H9 (cell line): ENCODE measurements around the gene HPCAL4. TPM values are rescaled to one million over a fixed set of nuclear protein-coding genes. Genes with fewer than 3 reads are reported as not detected.

Experiments used
- DNase-seq: peaks from one replicate; pipeline ENCODE4 v3.0.0-alpha.2; 2017
- H2AFZ ChIP-seq: one replicate; pipeline ENCODE4 v1.6.1; 2013; ENCODE audit warnings: mild to moderate bottlenecking, low read length, control low read depth, moderate library complexity
- H2AK5ac ChIP-seq: 2 replicates; pipeline ENCODE4 v1.6.1; 2013; ENCODE audit warnings: low read length, control low read depth, mixed read lengths; ENCODE audit not compliant: insufficient read length
- H2BK120ac ChIP-seq: one replicate; pipeline ENCODE4 v1.6.1; 2013; ENCODE audit warnings: low read depth, mild to moderate bottlenecking, low read length, control low read depth, inconsistent platforms; ENCODE audit not compliant: poor library complexity, severe bottlenecking
- H2BK12ac ChIP-seq: 2 replicates; pipeline ENCODE4 v1.6.1; 2013; ENCODE audit warnings: low read length, control low read depth, mixed read lengths, low read depth; ENCODE audit not compliant: insufficient read length
- H2BK15ac ChIP-seq: 2 replicates; pipeline ENCODE4 v1.6.1; 2013; ENCODE audit warnings: low read depth, low read length, control low read depth
- H2BK20ac ChIP-seq: one replicate; pipeline ENCODE4 v1.6.1; 2013; ENCODE audit warnings: low read depth, mild to moderate bottlenecking, low read length, control low read depth, inconsistent platforms; ENCODE audit not compliant: poor library complexity, severe bottlenecking
- H2BK5ac ChIP-seq: 2 replicates; pipeline ENCODE4 v1.6.1; 2013; ENCODE audit warnings: low read length, control low read depth, mixed read lengths; ENCODE audit not compliant: insufficient read length
- H3K14ac ChIP-seq: 2 replicates; pipeline ENCODE4 v1.6.1; 2013; ENCODE audit warnings: low read length, control low read depth; ENCODE audit not compliant: insufficient read depth
- H3K18ac ChIP-seq: 2 replicates; pipeline ENCODE4 v1.6.1; 2013; ENCODE audit warnings: low read depth, mild to moderate bottlenecking, mixed read lengths, low read length, control low read depth; ENCODE audit not compliant: insufficient read length
- H3K23ac ChIP-seq: 2 replicates; pipeline ENCODE4 v1.6.1; 2013; ENCODE audit warnings: low read length, control low read depth, mixed read lengths, low read depth; ENCODE audit not compliant: insufficient read length
- H3K23me2 ChIP-seq: 2 replicates; pipeline ENCODE4 v1.6.1; 2013; ENCODE audit warnings: low read depth, mild to moderate bottlenecking, mixed read lengths, low read length, control low read depth; ENCODE audit not compliant: insufficient read length, poor library complexity, severe bottlenecking
- H3K27ac ChIP-seq: 2 replicates; pipeline ENCODE4 v1.5.1; 2013; ENCODE audit warnings: low read length, control low read depth, mixed read lengths, low read depth; ENCODE audit not compliant: insufficient read length
- H3K27me3 ChIP-seq: 2 replicates; pipeline ENCODE4 v1.6.1; 2013; ENCODE audit warnings: low read length, control low read depth, inconsistent platforms; ENCODE audit not compliant: insufficient read depth
- H3K4ac ChIP-seq: 2 replicates; pipeline ENCODE4 v1.6.1; 2013; ENCODE audit warnings: low read depth, mild to moderate bottlenecking, control low read depth, inconsistent platforms, low read length, moderate library complexity
- H3K4me1 ChIP-seq: 2 replicates; pipeline ENCODE4 v1.6.1; 2013; ENCODE audit warnings: low read length, control low read depth, inconsistent platforms; ENCODE audit not compliant: insufficient read depth
- H3K4me2 ChIP-seq: 2 replicates; pipeline ENCODE4 v1.6.1; 2013; ENCODE audit warnings: low read length, control low read depth, mixed read lengths; ENCODE audit not compliant: insufficient read length, insufficient read depth
- H3K56ac ChIP-seq: 2 replicates; pipeline ENCODE4 v1.6.1; 2013; ENCODE audit warnings: low read depth, mild to moderate bottlenecking, mixed read lengths, low read length, control low read depth; ENCODE audit not compliant: insufficient read length
- H3K79me1 ChIP-seq: 2 replicates; pipeline ENCODE4 v1.6.1; 2013; ENCODE audit warnings: low read depth, mild to moderate bottlenecking, moderate library complexity, low read length, control low read depth, inconsistent platforms; ENCODE audit not compliant: insufficient read depth, poor library complexity, severe bottlenecking
- H3K79me2 ChIP-seq: 2 replicates; pipeline ENCODE4 v1.6.1; 2013; ENCODE audit warnings: low read length, control low read depth, inconsistent platforms; ENCODE audit not compliant: insufficient read depth
- H3K9ac ChIP-seq: 2 replicates; pipeline ENCODE4 v1.6.1; 2013; ENCODE audit warnings: low read length, control low read depth, mixed read lengths; ENCODE audit not compliant: insufficient read length; ENCODE audit errors: extremely low read depth
- H3K9me3 ChIP-seq: one replicate; pipeline ENCODE4 v1.6.1; 2013; ENCODE audit warnings: low read depth, low read length, inconsistent platforms; ENCODE audit not compliant: control insufficient read depth
- H3T11ph ChIP-seq: one replicate; pipeline ENCODE4 v1.6.1; 2013; ENCODE audit warnings: mild to moderate bottlenecking, low read length, control low read depth, inconsistent platforms
- H4K20me1 ChIP-seq: one replicate; pipeline ENCODE4 v1.6.1; 2013; ENCODE audit not compliant: control insufficient read depth, insufficient read length, insufficient read depth
- H4K5ac ChIP-seq: 2 replicates; pipeline ENCODE4 v1.6.1; 2013; ENCODE audit warnings: low read depth, mild to moderate bottlenecking, mixed read lengths, low read length, control low read depth; ENCODE audit not compliant: insufficient read length
- H4K8ac ChIP-seq: replicated peaks from 2 replicates; pipeline ENCODE4 v1.6.1; 2013; ENCODE audit warnings: low read length, control low read depth, mixed read lengths, low read depth; ENCODE audit not compliant: insufficient read length
- H4K91ac ChIP-seq: 2 replicates; pipeline ENCODE4 v1.6.1; 2013; ENCODE audit warnings: low read depth, mild to moderate bottlenecking, moderate library complexity, mixed read lengths, low read length, control low read depth; ENCODE audit not compliant: insufficient read length
- H3K27ac Mint-ChIP-seq, 3 experiments: 2 replicates in 2 of 3; 3 replicates in 1 of 3; pipeline ENCODE4 v1.8.0; 2020 to 2021; ENCODE audit warnings: mixed read lengths in 3 of 3, mild to moderate bottlenecking in 1 of 3, moderate library complexity in 1 of 3
- H3K27me3 Mint-ChIP-seq: 2 replicates; pipeline ENCODE4 v1.8.0; 2021; ENCODE audit warnings: low read depth, mild to moderate bottlenecking, moderate library complexity, mixed read lengths
- H3K36me3 Mint-ChIP-seq, 3 experiments: 2 replicates in 2 of 3; 3 replicates in 1 of 3; pipeline ENCODE4 v1.8.0; 2020 to 2021; ENCODE audit warnings: low read depth in 3 of 3, mixed read lengths in 3 of 3; ENCODE audit not compliant: insufficient read depth in 1 of 3
- H3K4me1 Mint-ChIP-seq, 2 experiments: 2 replicates each; pipeline ENCODE4 v1.8.0; 2020; ENCODE audit warnings: mixed read lengths in 2 of 2
- H3K4me3 Mint-ChIP-seq, 2 experiments: 2 replicates in 1 of 2; 3 replicates in 1 of 2; pipeline ENCODE4 v1.8.0; 2020 to 2021; ENCODE audit warnings: mild to moderate bottlenecking in 2 of 2, mixed read lengths in 2 of 2, moderate library complexity in 1 of 2
- H3K9me3 Mint-ChIP-seq, 2 experiments: 2 replicates in 1 of 2; 3 replicates in 1 of 2; pipeline ENCODE4 v1.8.0; 2020; ENCODE audit warnings: mild to moderate bottlenecking in 2 of 2, mixed read lengths in 2 of 2, moderate library complexity in 1 of 2
- WGBS: extraction: QIAGEN DNeasy Blood & Tissue Kit; methylation state at CpG from one replicate; pipeline ENCODE4 v1.1.7; 2013; ENCODE audit warnings: missing lambda C conversion rate, low lambda C conversion rate, mixed read lengths; ENCODE audit not compliant: insufficient read length; ENCODE audit errors: extremely low coverage; 5-methylcytosine and 5-hydroxymethylcytosine counted together
- total RNA-seq: library from RNA; stranded (reverse); gene quantifications from 2 replicates; pipeline ENCODE4 v1.2.1, GENCODE V29; 2021
- TF ChIP-seq, protein P1 (sequence below): fragments of 200-600 bp; sonication (generic); conservative IDR thresholded peaks from 3 replicates; pipeline ENCODE4 v1.8.0; 2021; ENCODE audit warnings: antibody characterized with exemption, mild to moderate bottlenecking

HPCAL4 gene
- total RNA-seq, 1 experiment from 2014 or later, result 0.15 TPM

DNA sequence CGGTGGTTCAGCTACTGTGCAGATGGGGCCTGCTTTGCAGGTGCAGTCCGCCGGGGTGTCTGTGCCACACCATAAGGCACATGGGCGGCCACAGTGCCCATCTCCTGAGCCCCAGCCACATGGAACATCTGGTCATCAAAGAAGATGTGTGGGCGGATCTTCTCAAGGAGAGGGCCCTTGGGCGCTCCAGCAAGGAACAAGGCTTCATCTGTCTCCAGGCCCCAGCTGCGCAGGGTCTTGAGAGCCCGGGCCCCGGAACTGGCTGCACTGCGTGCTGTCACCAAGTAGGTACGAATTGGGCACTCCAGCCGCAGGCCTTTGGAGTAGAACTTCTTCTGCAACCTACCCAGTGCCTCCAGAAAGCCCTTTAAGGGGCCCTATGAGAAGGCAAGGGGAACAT lies 32.1 kb downstream of the HPCAL4 start:
- Histone ChIP-seq H3K4ac (no peak overlapping the region), H3T11ph (no peak overlapping the region), H3K27me3 (peaks cover 3% of the 10 kb centered on the region; the same call in 1 of the 2 replicates), H3K56ac (no peak overlapping the region), H4K5ac (no peak overlapping the region), H3K9ac (no peak overlapping the region), H3K23ac (no peak overlapping the region), H2BK20ac (no peak overlapping the region), H3K79me2 (no peaks in the 10 kb centered on the region), H2BK12ac (no peak overlapping the region), H4K8ac (no peak overlapping the region), H2AFZ (no peak overlapping the region), H4K20me1 (no peaks in the 10 kb centered on the region), H4K91ac (no peak overlapping the region), H3K23me2 (no peaks in the 10 kb centered on the region), H2BK15ac (no peak overlapping the region), H2BK5ac (no peak overlapping the region), H3K14ac (no peak overlapping the region), H3K79me1 (no peaks in the 10 kb centered on the region), H3K18ac (no peak overlapping the region), H3K4me2 (no peak overlapping the region), H3K9me3 (no peaks in the 10 kb centered on the region), H2AK5ac (no peak overlapping the region), H3K27ac (no peak overlapping the region), H3K4me1 (no peaks in the 10 kb centered on the region), H2BK120ac (no peak overlapping the region)
- WGBS, result no CpG with 5 or more reads among the region's 12 CpGs
- Mint-ChIP-seq H3K27ac (no peak overlapping the region), H3K9me3 (no peaks in the 10 kb centered on the region), H3K4me1 (peaks cover 3% of the 10 kb centered on the region in 2 experiments), H3K36me3 (no peaks in the 10 kb centered on the region), H3K4me3 (no peak overlapping the region), H3K27me3 (peaks cover 100% of the 10 kb centered on the region)
- TF ChIP-seq, protein P1, sequence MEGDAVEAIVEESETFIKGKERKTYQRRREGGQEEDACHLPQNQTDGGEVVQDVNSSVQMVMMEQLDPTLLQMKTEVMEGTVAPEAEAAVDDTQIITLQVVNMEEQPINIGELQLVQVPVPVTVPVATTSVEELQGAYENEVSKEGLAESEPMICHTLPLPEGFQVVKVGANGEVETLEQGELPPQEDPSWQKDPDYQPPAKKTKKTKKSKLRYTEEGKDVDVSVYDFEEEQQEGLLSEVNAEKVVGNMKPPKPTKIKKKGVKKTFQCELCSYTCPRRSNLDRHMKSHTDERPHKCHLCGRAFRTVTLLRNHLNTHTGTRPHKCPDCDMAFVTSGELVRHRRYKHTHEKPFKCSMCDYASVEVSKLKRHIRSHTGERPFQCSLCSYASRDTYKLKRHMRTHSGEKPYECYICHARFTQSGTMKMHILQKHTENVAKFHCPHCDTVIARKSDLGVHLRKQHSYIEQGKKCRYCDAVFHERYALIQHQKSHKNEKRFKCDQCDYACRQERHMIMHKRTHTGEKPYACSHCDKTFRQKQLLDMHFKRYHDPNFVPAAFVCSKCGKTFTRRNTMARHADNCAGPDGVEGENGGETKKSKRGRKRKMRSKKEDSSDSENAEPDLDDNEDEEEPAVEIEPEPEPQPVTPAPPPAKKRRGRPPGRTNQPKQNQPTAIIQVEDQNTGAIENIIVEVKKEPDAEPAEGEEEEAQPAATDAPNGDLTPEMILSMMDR, result no peak
- DNase-seq, result no peak
